ENCODE results near the gene RPS15. TPM values are rescaled to one million over a fixed set of nuclear protein-coding genes. Genes with fewer than 3 reads are reported as not detected.

The RPS15 gene
- total and polyA plus RNA-seq, 2 of the 13 experiments (the other 11 are each of a cell fraction or from before 2014, with no cell fraction given), result 695 to 1,411 TPM

DNA sequence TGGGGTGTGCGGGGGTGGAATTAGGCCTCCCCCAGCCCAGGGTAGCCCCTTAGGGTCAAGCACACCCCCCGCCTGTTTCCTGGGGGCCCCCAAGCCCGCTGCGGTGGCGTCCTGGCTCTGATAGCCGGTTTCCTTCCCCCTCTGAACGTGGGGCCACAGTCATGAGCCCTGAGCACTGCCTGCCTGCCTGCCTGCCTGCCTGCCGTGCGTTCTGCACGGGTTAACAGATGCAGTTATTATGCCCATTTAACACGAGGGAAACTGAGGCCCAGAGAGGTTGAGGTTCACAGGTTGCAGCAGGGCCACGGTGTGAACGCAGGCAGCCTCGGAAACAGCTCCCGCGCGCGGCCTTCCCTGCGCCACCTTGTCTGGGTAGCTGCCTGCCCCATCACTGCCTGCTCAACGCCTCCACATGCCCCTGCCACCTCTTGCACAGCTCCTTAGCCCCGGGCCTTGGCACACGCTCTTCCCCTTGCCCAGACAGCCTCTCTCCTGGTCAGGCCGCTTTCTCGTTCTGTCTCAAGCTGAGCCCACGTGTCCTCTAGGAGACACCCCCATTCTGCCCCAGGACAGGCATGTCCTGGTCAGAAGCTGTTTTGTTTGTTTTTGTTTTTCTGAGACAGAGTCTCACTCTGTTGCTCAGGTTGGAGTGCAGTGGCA is 35.7 kb upstream of the RPS15 start (continued):
- TF ChIP-seq ZNF34 (CRISPR knock-in tag; IDR thresholded peaks at IDR 0.05; ENCODE audit: borderline replicate concordance) (no peak), ZNF775 (CRISPR knock-in tag; IDR thresholded peaks at IDR 0.05; ENCODE audit: borderline replicate concordance) (no peak), NPAS2 (CRISPR knock-in tag; IDR thresholded peaks at IDR 0.05; ENCODE audit: borderline replicate concordance) (no peak), ZSCAN12 (CRISPR knock-in tag; IDR thresholded peaks at IDR 0.05) (no peak), ZNF451 (CRISPR knock-in tag; IDR thresholded peaks at IDR 0.05) (no peak), HNRNPUL1 (IDR thresholded peaks at IDR 0.05; ENCODE audit: low read depth, low read length) (no peak), ZNF530 (CRISPR knock-in tag; IDR thresholded peaks at IDR 0.05; ENCODE audit: low read depth) (no peak), ZNF703 (CRISPR knock-in tag; IDR thresholded peaks at IDR 0.05; ENCODE audit: borderline replicate concordance) (no peak), PHF5A (CRISPR knock-in tag; IDR thresholded peaks at IDR 0.05; ENCODE audit: low read depth, unreplicated experiment) (no peak), SIX4 (CRISPR knock-in tag; IDR thresholded peaks at IDR 0.05) (no peak), ZNF460 (CRISPR knock-in tag; IDR thresholded peaks at IDR 0.05; ENCODE audit: borderline replicate concordance) (no peak), HDAC1 (CRISPR knock-in tag; IDR thresholded peaks at IDR 0.05) (peak; percentile 33; the same call in 1 of the 2 replicates), ZNF33B (CRISPR knock-in tag; IDR thresholded peaks at IDR 0.05) (no peak), CREM (IDR thresholded peaks at IDR 0.05) (no peak), CREM (CRISPR knock-in tag; IDR thresholded peaks at IDR 0.05) (no peak), ZFP37 (CRISPR knock-in tag; IDR thresholded peaks at IDR 0.05; ENCODE audit: borderline replicate concordance) (no peak), MBD4 (IDR thresholded peaks at IDR 0.05; ENCODE audit: borderline replicate concordance, low read length) (no peak), TCF7 (IDR thresholded peaks at IDR 0.05; ENCODE audit: low read depth) (no peak)
- TF ChIP-seq, protein P1, sequence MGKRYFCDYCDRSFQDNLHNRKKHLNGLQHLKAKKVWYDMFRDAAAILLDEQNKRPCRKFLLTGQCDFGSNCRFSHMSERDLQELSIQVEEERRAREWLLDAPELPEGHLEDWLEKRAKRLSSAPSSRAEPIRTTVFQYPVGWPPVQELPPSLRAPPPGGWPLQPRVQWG (CRISPR knock-in tag; IDR thresholded peaks at IDR 0.05; ENCODE audit: borderline replicate concordance, low read depth), result no peak
- TF ChIP-seq, protein P2, sequence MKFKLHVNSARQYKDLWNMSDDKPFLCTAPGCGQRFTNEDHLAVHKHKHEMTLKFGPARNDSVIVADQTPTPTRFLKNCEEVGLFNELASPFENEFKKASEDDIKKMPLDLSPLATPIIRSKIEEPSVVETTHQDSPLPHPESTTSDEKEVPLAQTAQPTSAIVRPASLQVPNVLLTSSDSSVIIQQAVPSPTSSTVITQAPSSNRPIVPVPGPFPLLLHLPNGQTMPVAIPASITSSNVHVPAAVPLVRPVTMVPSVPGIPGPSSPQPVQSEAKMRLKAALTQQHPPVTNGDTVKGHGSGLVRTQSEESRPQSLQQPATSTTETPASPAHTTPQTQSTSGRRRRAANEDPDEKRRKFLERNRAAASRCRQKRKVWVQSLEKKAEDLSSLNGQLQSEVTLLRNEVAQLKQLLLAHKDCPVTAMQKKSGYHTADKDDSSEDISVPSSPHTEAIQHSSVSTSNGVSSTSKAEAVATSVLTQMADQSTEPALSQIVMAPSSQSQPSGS (CRISPR knock-in tag; IDR thresholded peaks at IDR 0.05), result no peak
- TF ChIP-seq, protein P3, sequence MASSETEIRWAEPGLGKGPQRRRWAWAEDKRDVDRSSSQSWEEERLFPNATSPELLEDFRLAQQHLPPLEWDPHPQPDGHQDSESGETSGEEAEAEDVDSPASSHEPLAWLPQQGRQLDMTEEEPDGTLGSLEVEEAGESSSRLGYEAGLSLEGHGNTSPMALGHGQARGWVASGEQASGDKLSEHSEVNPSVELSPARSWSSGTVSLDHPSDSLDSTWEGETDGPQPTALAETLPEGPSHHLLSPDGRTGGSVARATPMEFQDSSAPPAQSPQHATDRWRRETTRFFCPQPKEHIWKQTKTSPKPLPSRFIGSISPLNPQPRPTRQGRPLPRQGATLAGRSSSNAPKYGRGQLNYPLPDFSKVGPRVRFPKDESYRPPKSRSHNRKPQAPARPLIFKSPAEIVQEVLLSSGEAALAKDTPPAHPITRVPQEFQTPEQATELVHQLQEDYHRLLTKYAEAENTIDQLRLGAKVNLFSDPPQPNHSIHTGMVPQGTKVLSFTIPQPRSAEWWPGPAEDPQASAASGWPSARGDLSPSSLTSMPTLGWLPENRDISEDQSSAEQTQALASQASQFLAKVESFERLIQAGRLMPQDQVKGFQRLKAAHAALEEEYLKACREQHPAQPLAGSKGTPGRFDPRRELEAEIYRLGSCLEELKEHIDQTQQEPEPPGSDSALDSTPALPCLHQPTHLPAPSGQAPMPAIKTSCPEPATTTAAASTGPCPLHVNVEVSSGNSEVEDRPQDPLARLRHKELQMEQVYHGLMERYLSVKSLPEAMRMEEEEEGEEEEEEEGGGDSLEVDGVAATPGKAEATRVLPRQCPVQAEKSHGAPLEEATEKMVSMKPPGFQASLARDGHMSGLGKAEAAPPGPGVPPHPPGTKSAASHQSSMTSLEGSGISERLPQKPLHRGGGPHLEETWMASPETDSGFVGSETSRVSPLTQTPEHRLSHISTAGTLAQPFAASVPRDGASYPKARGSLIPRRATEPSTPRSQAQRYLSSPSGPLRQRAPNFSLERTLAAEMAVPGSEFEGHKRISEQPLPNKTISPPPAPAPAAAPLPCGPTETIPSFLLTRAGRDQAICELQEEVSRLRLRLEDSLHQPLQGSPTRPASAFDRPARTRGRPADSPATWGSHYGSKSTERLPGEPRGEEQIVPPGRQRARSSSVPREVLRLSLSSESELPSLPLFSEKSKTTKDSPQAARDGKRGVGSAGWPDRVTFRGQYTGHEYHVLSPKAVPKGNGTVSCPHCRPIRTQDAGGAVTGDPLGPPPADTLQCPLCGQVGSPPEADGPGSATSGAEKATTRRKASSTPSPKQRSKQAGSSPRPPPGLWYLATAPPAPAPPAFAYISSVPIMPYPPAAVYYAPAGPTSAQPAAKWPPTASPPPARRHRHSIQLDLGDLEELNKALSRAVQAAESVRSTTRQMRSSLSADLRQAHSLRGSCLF (CRISPR knock-in tag; IDR thresholded peaks at IDR 0.05; ENCODE audit: borderline replicate concordance), result no peak
- TF ChIP-seq, protein P4, sequence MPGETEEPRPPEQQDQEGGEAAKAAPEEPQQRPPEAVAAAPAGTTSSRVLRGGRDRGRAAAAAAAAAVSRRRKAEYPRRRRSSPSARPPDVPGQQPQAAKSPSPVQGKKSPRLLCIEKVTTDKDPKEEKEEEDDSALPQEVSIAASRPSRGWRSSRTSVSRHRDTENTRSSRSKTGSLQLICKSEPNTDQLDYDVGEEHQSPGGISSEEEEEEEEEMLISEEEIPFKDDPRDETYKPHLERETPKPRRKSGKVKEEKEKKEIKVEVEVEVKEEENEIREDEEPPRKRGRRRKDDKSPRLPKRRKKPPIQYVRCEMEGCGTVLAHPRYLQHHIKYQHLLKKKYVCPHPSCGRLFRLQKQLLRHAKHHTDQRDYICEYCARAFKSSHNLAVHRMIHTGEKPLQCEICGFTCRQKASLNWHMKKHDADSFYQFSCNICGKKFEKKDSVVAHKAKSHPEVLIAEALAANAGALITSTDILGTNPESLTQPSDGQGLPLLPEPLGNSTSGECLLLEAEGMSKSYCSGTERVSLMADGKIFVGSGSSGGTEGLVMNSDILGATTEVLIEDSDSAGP (CRISPR knock-in tag; IDR thresholded peaks at IDR 0.05; ENCODE audit: borderline replicate concordance), result peak; percentile 15; the same call in 1 of the 2 replicates
